HepG2 (cell line): ENCODE data around the gene SPAG6. TPM values are rescaled to one million over a fixed set of nuclear protein-coding genes. Genes with fewer than 3 reads are reported as not detected.

Experiments
- ATF7-NPFF ChIP-seq: sonication (generic); formaldehyde crosslinking; IDR thresholded peaks from 2 replicates; pipeline ENCODE4 v1.8.1; 2023; ENCODE audit warnings: mild to moderate bottlenecking, low read depth, missing genetic modification reagents, moderate library complexity
- CEBPZ ChIP-seq: IDR thresholded peaks from 2 replicates; pipeline ENCODE4 v1.6.1; 2012; ENCODE audit warnings: low read length, improper control_type of control experiment
- MLX ChIP-seq: IDR thresholded peaks from 2 replicates; pipeline ENCODE4 v1.6.1; 2016
- SALL1 ChIP-seq: sonication (generic); formaldehyde crosslinking; IDR thresholded peaks from 2 replicates; pipeline ENCODE4 v1.8.0; 2022; ENCODE audit warnings: mild to moderate bottlenecking, missing genetic modification reagents
- SMARCC2 ChIP-seq: fragments of 450-650 bp; IDR thresholded peaks from 2 replicates; pipeline ENCODE4 v1.6.1; 2017; ENCODE audit warnings: antibody characterized with exemption, mild to moderate bottlenecking
- STAT6 ChIP-seq: sonication (generic); formaldehyde crosslinking; IDR thresholded peaks from 2 replicates; pipeline ENCODE4 v1.4.0; 2020; ENCODE audit warnings: missing genetic modification reagents, mild to moderate bottlenecking, borderline replicate concordance
- TEAD2 ChIP-seq: sonication (generic); formaldehyde crosslinking; IDR thresholded peaks from 2 replicates; pipeline ENCODE4 v1.9.0; 2021; ENCODE audit warnings: missing genetic modification reagents
- THAP8 ChIP-seq: sonication (generic); formaldehyde crosslinking; IDR thresholded peaks from 2 replicates; pipeline ENCODE4 v1.5.1; 2020; ENCODE audit warnings: missing genetic modification reagents, mild to moderate bottlenecking, borderline replicate concordance
- TOPORS ChIP-seq: sonication (generic); formaldehyde crosslinking; IDR thresholded peaks from 2 replicates; pipeline ENCODE4 v1.8.0; 2023; ENCODE audit warnings: mild to moderate bottlenecking, missing genetic modification reagents
- ZNF292 ChIP-seq: sonication (generic); formaldehyde crosslinking; IDR thresholded peaks from 2 replicates; pipeline ENCODE4 v1.8.1; 2022; ENCODE audit warnings: mild to moderate bottlenecking, low read depth, missing genetic modification reagents, borderline replicate concordance
- ZNF451 ChIP-seq: sonication (generic); formaldehyde crosslinking; IDR thresholded peaks from 2 replicates; pipeline ENCODE4 v1.5.0; 2020; ENCODE audit warnings: mild to moderate bottlenecking, missing genetic modification reagents
- ZNF615 ChIP-seq: sonication (generic); formaldehyde crosslinking; IDR thresholded peaks from 2 replicates; pipeline ENCODE4 v1.5.0; 2020; ENCODE audit warnings: mild to moderate bottlenecking, missing genetic modification reagents, borderline replicate concordance
- ZNF770 ChIP-seq: sonication (generic); formaldehyde crosslinking; IDR thresholded peaks from 2 replicates; pipeline ENCODE4 v1.5.0; 2020; ENCODE audit warnings: mild to moderate bottlenecking, missing genetic modification reagents
- ZXDC ChIP-seq: sonication (generic); formaldehyde crosslinking; IDR thresholded peaks from 2 replicates; pipeline ENCODE4 v1.5.0; 2020; ENCODE audit warnings: mild to moderate bottlenecking, missing genetic modification reagents
- polyA plus RNA-seq, 8 experiments: library from polyadenylated mRNA; depleted of rRNA in 3 of 8; stranded (reverse) in 7 of 8; unstranded in 1 of 8; fragments of >200 nt; fragmentation: Illumina TruSeq in 4 of 8; extraction: Trizol in 4 of 8; gene quantifications; 2 replicates each; pipeline versions ENCODE4 v1.2.1 to v1.2.3, GENCODE V29; 2011 to 2016; ENCODE audit warnings: low read depth in 4 of 8, missing spikeins in 1 of 8, mixed read lengths in 1 of 8; ENCODE audit not compliant: insufficient read depth in 1 of 8
- total RNA-seq, 5 experiments: library from RNA; depleted of rRNA; stranded (reverse); fragments of >200 nt; fragmentation: Illumina TruSeq; extraction: Trizol; gene quantifications; 2 replicates each; pipeline ENCODE4 v1.2.3, GENCODE V29; 2016; ENCODE audit warnings: low read depth in 1 of 5

Gene SPAG6
- total and polyA plus RNA-seq, 2 of the 13 experiments (the other 11 are each of a cell fraction or from before 2014, with no cell fraction given), result not detected

- TF ChIP-seq ZXDC (CRISPR knock-in tag) (peak; percentile 68; the same call in 1 of the 2 replicates), ZNF451 (peak; percentile 64; the same call in 1 of the 2 replicates), SALL1 (peak; percentile 81), SMARCC2 (no peak), TEAD2 (CRISPR knock-in tag) (no peak), THAP8 (CRISPR knock-in tag) (no peak), ZNF770 (0 out of 2 replicates have a peak, but pooled peaks have one; percentile 18), ATF7-NPFF (no peak), ZNF292 (CRISPR knock-in tag) (no peak; the same call in none of the 2 replicates), ZNF615 (CRISPR knock-in tag) (no peak), STAT6 (CRISPR knock-in tag) (no peak), TOPORS (CRISPR knock-in tag) (peak; percentile 42; the same call in 1 of the 2 replicates), MLX (CRISPR knock-in tag) (0 out of 2 replicates have a peak, but pooled peaks have one; percentile 16), CEBPZ (no peak)
Measured at GRCh38 chr10:22316286-22317075, 28.8 kb upstream of the SPAG6 start, which contains the start of gene COMMD3 (continued).
